Colonic mucosa (tissue), 4 donors: Measurements from ENCODE around the gene CLIP4. TPM values are rescaled to one million over a fixed set of nuclear protein-coding genes. Genes with fewer than 3 reads are reported as not detected.

Source experiments
- DNase-seq: peaks from one replicate; pipeline ENCODE4 v3.0.0-alpha.2; 2020
- H3K27ac ChIP-seq: fragments of 200-600 bp; one replicate; pipeline ENCODE4 v1.8.0; 2021
- H3K27me3 ChIP-seq: fragments of 200-600 bp; one replicate; pipeline ENCODE4 v1.8.0; 2021
- H3K36me3 ChIP-seq: fragments of 200-600 bp; one replicate; pipeline ENCODE4 v1.8.0; 2021
- H3K4me1 ChIP-seq: fragments of 200-600 bp; one replicate; pipeline ENCODE4 v1.8.0; 2021; ENCODE audit warnings: mild to moderate bottlenecking
- H3K4me3 ChIP-seq: fragments of 200-600 bp; one replicate; pipeline ENCODE4 v1.8.0; 2021
- H3K9ac ChIP-seq, 2 donors: one replicate each; pipeline ENCODE4 v1.7.0; 2013; ENCODE audit warnings: control low read depth in 2 of 2, low read depth in 2 of 2, low read length in 2 of 2
- H3K9me3 ChIP-seq: fragments of 200-600 bp; one replicate; pipeline ENCODE4 v1.8.0; 2021
- CTCF ChIP-seq: fragments of 200-600 bp; IDR thresholded peaks from one replicate; pipeline ENCODE4 v1.8.0; 2022; ENCODE audit warnings: antibody characterized with exemption, mild to moderate bottlenecking
- intact Hi-C: fragments of 100-400 bp; cut with DNase I; formaldehyde crosslinking; loops from one replicate; pipeline ENCODE4 v1.14.1; 2022
- total RNA-seq, 2 donors: library from RNA; stranded (reverse); fragmentation: NEBNext Ultra II Directional in 1 of 2; extraction: Animal tissue kit (Norgen Biotek cat#: 25700) in 1 of 2; gene quantifications; one replicate each; pipeline ENCODE4 v1.2.1, GENCODE V29; 2021
- donor health status: healthy.
- donor health status: DM: no; HTN: no; CAD: no.
- donor health status: DM: no; HTN: no; CAD: no.

Gene CLIP4
- total RNA-seq, 2 donors from 2014 or later: 2.1 to 7.7 TPM

DNA sequence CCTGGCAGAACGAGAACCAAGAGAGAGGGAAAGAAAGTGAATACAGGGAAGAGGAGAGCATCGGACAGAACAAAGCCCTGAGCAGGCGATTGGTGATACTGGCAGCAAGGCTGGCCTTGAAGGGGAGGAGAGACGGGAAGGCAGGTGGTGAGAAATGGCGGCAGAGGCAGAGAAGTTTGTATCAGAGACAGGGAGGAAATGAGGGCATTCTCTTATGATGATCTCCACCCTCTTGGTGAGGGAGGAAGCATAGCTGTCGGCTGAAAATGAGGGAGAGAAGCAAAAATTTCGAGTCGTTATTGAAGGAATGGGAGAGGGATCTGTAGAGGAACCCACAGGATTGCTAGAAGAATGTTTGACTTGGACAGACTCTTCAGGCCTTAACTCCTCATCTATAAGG is 80.6 kb downstream of the CLIP4 start:
- Histone ChIP-seq H3K27ac (no peak overlapping the region), H3K4me3 (no peak overlapping the region), H3K4me1 (no peaks in the 10 kb centered on the region), H3K27me3 (no peaks in the 10 kb centered on the region), H3K36me3 (no peaks in the 10 kb centered on the region), H3K9me3 (no peaks in the 10 kb centered on the region), H3K9ac (no peak overlapping the region)
- intact Hi-C loops: loop anchor here (10.0 kb wide), 1 partner anchor 371 kb away; no protein-coding TSS in a partner anchor
- no peak for TF ChIP-seq CTCF
- DNase-seq: no peak

DNA sequence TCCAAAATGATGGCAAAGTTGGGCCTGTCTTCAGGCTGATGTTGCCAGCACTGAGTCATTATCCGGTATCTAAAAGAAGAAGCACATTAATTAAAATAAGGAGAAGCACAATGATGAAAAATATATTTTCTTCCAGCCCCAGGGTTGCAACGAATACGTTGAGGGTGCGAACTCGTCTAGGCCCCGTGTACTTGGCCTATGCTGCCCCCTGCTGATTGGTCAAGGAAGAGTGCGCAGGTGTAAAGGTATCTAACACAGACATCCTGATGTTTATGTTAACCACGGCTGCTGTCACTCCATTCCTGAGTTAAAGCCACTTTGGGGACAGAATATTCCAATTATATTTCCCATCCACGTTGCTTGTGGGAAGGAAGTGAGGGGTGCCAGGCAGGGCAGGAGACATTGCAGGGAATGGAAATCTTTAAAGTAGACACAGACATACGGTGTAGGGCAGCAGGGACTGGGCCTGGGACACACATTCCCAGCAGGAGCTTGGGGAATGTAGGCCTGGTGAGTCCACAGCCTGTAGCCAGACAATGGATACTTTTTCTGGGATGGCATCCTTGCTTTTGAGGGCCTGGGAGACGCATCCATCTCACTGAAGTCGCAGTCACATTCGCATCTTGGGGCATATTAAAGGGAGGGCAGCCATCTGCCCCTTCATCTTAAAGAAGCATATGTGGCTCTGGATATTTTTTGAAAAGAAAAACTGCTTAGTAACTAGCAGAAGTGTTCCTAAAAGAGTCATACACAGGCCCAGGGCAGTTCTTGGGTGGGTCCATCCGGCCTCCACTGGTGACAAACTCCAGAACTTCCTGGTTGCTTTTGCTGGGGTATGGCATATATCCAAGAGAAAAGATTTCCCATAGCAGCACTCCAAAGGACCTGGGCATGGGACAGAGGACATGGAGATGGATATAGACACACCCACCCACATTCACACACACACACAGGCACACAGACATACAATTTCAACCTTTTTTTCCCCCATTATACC is 81.9 kb downstream of the CLIP4 start:
- Histone ChIP-seq H3K4me1 (no peaks in the 10 kb centered on the region), H3K36me3 (no peaks in the 10 kb centered on the region), H3K27ac (no peak overlapping the region), H3K9ac (no peak overlapping the region), H3K4me3 (no peak overlapping the region), H3K9me3 (no peaks in the 10 kb centered on the region), H3K27me3 (no peaks in the 10 kb centered on the region)
- TF ChIP-seq CTCF: peak; percentile 76
- peak; percentile 74 for DNase-seq
- intact Hi-C loops: loop anchor here (1.0 to 10.0 kb wide), 2 partner anchors 238 to 372 kb away; no protein-coding TSS in a partner anchor

GRCh38 chr2:29201979-29202378 is 86.8 kb downstream of the CLIP4 start:
- no peak overlapping the region for H3K4me3 ChIP-seq
- no peak for TF ChIP-seq CTCF
- intact Hi-C loops: no loop called here

GRCh38 chr2:29202819-29203495 is 87.7 kb downstream of the CLIP4 start:
- Histone ChIP-seq H3K4me1 (no peaks in the 10 kb centered on the region), H3K27ac (no peak overlapping the region), H3K4me3 (no peak overlapping the region), H3K27me3 (no peaks in the 10 kb centered on the region), H3K9ac (no peak overlapping the region), H3K36me3 (no peaks in the 10 kb centered on the region), H3K9me3 (no peaks in the 10 kb centered on the region)
- intact Hi-C loops: no loop called here
- no peak for TF ChIP-seq CTCF
- no peak for DNase-seq

More at GRCh38 chr2:29201979-29202378, 86.8 kb downstream of the CLIP4 start:
- Histone ChIP-seq H3K4me1 (no peaks in the 10 kb centered on the region), H3K27me3 (no peaks in the 10 kb centered on the region), H3K9me3 (no peaks in the 10 kb centered on the region), H3K27ac (no peak overlapping the region), H3K36me3 (no peaks in the 10 kb centered on the region), H3K9ac (no peak overlapping the region)
- DNase-seq: no peak

DNA sequence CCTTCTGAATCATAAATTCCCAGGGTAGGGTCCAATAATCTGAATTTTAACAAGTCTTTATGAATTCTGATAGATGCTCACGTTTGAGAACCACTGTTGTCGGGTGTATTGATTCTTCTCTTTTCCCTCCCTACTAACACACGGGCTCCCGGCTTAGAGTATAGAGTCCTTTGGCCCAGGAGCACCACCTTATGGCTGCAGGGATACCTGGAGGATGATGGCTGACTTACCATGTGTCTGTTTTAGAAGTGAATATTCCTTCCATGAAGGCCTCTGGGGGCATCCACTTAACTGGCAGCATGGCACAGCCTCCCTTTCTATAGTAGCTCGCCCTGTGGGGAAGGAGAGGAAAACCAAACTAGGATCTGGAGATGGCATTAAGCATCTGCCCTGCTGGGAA is 91.7 kb downstream of the CLIP4 start:
- no peak overlapping the region for H3K4me3 ChIP-seq
- intact Hi-C loops: no loop called here
- no peaks in the 10 kb centered on the region for H3K27me3 ChIP-seq
- no peak for TF ChIP-seq CTCF
- H3K36me3 ChIP-seq: no peaks in the 10 kb centered on the region
- no peaks in the 10 kb centered on the region for H3K4me1 ChIP-seq
- no peaks in the 10 kb centered on the region for H3K9me3 ChIP-seq
- H3K27ac ChIP-seq: no peak overlapping the region
- no peak overlapping the region for H3K9ac ChIP-seq
- no peak for DNase-seq
